Gastroesophageal sphincter (tissue), 4 donors: ENCODE results near the gene WDR82. TPM values are rescaled to one million over a fixed set of nuclear protein-coding genes. Genes with fewer than 3 reads are reported as not detected.
"Not testable (repeated sequence)": the region's sequence is repeated elsewhere in the genome, so short reads cannot be mapped to it uniquely, and the experiment has no call there.

Experiments
- ATAC-seq: fragments of 150-250 bp; one replicate; pipeline ENCODE4 v1.9.1; 2016; ENCODE audit warnings: mild to moderate bottlenecking, moderate library complexity
- H3K27ac ChIP-seq, 4 donors: fragments of 200-600 bp; sonication (generic) in 3 of 4; 1 replicate in 3 of 4; 2 replicates in 1 of 4; pipeline ENCODE4 v1.5.1; 2016 to 2019
- H3K27me3 ChIP-seq: fragments of 200-600 bp; sonication (generic); one replicate; pipeline ENCODE4 v1.5.1; 2019
- H3K36me3 ChIP-seq, 2 donors: fragments of 200-600 bp; sonication (generic); one replicate each; pipeline ENCODE4 v1.5.1; 2019; ENCODE audit warnings: control low read depth in 1 of 2
- H3K4me1 ChIP-seq, 3 donors: fragments of 200-600 bp; sonication (generic); 1 replicate in 2 of 3; 2 replicates in 1 of 3; pipeline ENCODE4 v1.5.1; 2016 to 2019; ENCODE audit warnings: control low read depth in 2 of 3
- H3K4me3 ChIP-seq, 2 donors: fragments of 200-600 bp; sonication (generic); one replicate each; pipeline ENCODE4 v1.5.1; 2019; ENCODE audit warnings: mild to moderate bottlenecking in 1 of 2, moderate library complexity in 1 of 2
- H3K9me3 ChIP-seq, 3 donors: fragments of 200-600 bp; sonication (generic); one replicate each; pipeline ENCODE4 v1.5.1; 2017 to 2019; ENCODE audit warnings: control low read depth in 2 of 3
- CTCF ChIP-seq, 4 experiments: fragments of 200-600 bp in 2 of 4; fragments of 450-650 bp in 2 of 4; sonication (generic) in 1 of 4; IDR thresholded peaks; one replicate each; pipeline ENCODE4 v1.5.1; 2017 to 2019; ENCODE audit warnings: antibody characterized with exemption in 4 of 4, mild to moderate bottlenecking in 2 of 4, moderate library complexity in 2 of 4
- EP300 ChIP-seq: sonication (generic); formaldehyde crosslinking; IDR thresholded peaks from one replicate; pipeline ENCODE4 v1.6.1; 2017; ENCODE audit warnings: antibody characterized with exemption, mild to moderate bottlenecking
- POLR2A ChIP-seq, 2 donors: fragments of 450-650 bp; IDR thresholded peaks; one replicate each; pipeline ENCODE4 v1.6.1; 2017; ENCODE audit warnings: antibody characterized with exemption in 2 of 2, mild to moderate bottlenecking in 2 of 2, moderate library complexity in 1 of 2
- POLR2AphosphoS5 ChIP-seq: sonication (generic); formaldehyde crosslinking; IDR thresholded peaks from one replicate; pipeline ENCODE4 v1.6.1; 2017; ENCODE audit warnings: antibody characterized with exemption
- WGBS, 2 donors: methylation state at CpG; one replicate each; pipeline ENCODE4 v1.1.5; 2018; ENCODE audit warnings: low coverage in 1 of 2; 5-methylcytosine and 5-hydroxymethylcytosine counted together
- total RNA-seq, 4 donors: library from RNA; depleted of rRNA; stranded (reverse); fragments of >200 nt; gene quantifications; one replicate each; pipeline ENCODE4 v1.1.0, GENCODE V29; 2016

WDR82 gene
- total RNA-seq, 4 donors from 2014 or later, result 63.7 to 92.0 (median 86.7) TPM

GRCh38 chr3:52277071-52277964 lies 1.1 kb downstream of the WDR82 start:
- TF ChIP-seq POLR2AphosphoS5, result peak; percentile 52
- peak; percentile 30 to 34 for TF ChIP-seq POLR2A (IDR thresholded peaks at IDR 0.05)
- TF ChIP-seq CTCF (IDR thresholded peaks at IDR 0.05), result no peak
- no peak for TF ChIP-seq EP300
- peak overlapping the region; percentile 92 to 98 (median 97) for H3K27ac ChIP-seq
- no peaks in the 10 kb centered on the region for H3K9me3 ChIP-seq
- WGBS, 2 donors, result 0 to 1% methylated on average over 25 to 28 of the region's 28 CpGs
- no peak for ATAC-seq
- peaks cover 0 to 69% (median 19%) of the 10 kb centered on the region in 3 donors for H3K4me1 ChIP-seq
- H3K27me3 ChIP-seq, result no peaks in the 10 kb centered on the region
- peak overlapping the region; percentile 68 to 93 for H3K4me3 ChIP-seq
- H3K36me3 ChIP-seq, result peaks cover 0 to 13% of the 10 kb centered on the region in 2 donors

- ATAC-seq, H3K4me3 ChIP-seq, H3K27me3 ChIP-seq, H3K9me3 ChIP-seq: not testable (repeated sequence)
- peak overlapping the region; percentile 65 to 97 (median 94) for H3K27ac ChIP-seq
- H3K4me1 ChIP-seq, result peaks cover 4 to 84% (median 41%) of the 10 kb centered on the region in 3 donors
- peaks cover 0 to 13% of the 10 kb centered on the region in 2 donors for H3K36me3 ChIP-seq
- 81 to 91% methylated on average over 6 to 9 of the region's 18 CpGs for WGBS, 2 donors
These were observed 3.7 kb downstream of the WDR82 start for GRCh38 chr3:52274781-52275180.

- Histone ChIP-seq H3K9me3 (no peaks in the 10 kb centered on the region), H3K36me3 (peaks cover under 1 to 33% of the 10 kb centered on the region in 2 donors), H3K27ac (peak overlapping the region in 3 of 4 donors; percentile 11 to 92 (median 53)), H3K4me3 (no peak overlapping the region), H3K4me1 (peaks cover 4 to 94% (median 41%) of the 10 kb centered on the region in 3 donors), H3K27me3 (no peaks in the 10 kb centered on the region)
- 85% methylated on average over 3 of the region's 3 CpGs; no CpG with 5 or more reads in 1 of the 2 donors for WGBS, 2 donors
- ATAC-seq, result no peak
- no peak for TF ChIP-seq POLR2A (IDR thresholded peaks at IDR 0.05)
- no peak for TF ChIP-seq EP300
- TF ChIP-seq POLR2AphosphoS5, result no peak
- no peak for TF ChIP-seq CTCF (IDR thresholded peaks at IDR 0.05)
These were observed 5.6 kb downstream of the WDR82 start for GRCh38 chr3:52272831-52273230.

- not testable (repeated sequence) for ATAC-seq, H3K9me3 ChIP-seq, H3K27me3 ChIP-seq, H3K4me3 ChIP-seq
- WGBS, 2 donors, result 93 to 94% methylated on average over 6 to 9 of the region's 9 CpGs
- Histone ChIP-seq H3K27ac (peak overlapping the region in 3 of 4 donors; percentile 65 to 92 (median 67)), H3K4me1 (peaks cover 4 to 97% (median 41%) of the 10 kb centered on the region in 3 donors), H3K36me3 (peaks cover 2 to 39% of the 10 kb centered on the region in 2 donors)
These were observed 6.3 kb downstream of the WDR82 start for GRCh38 chr3:52272172-52272571.

- H3K36me3 ChIP-seq, result peaks cover 2 to 58% of the 10 kb centered on the region in 2 donors
- H3K4me1 ChIP-seq, result peaks cover 4 to 79% (median 30%) of the 10 kb centered on the region in 3 donors
- no peaks in the 10 kb centered on the region for H3K9me3 ChIP-seq
- H3K4me3 ChIP-seq, result no peak overlapping the region
- TF ChIP-seq POLR2A (IDR thresholded peaks at IDR 0.05), result no peak
- no peak for TF ChIP-seq POLR2AphosphoS5
- no peak for TF ChIP-seq EP300
- no peak for TF ChIP-seq CTCF (IDR thresholded peaks at IDR 0.05)
- H3K27ac ChIP-seq, result peak overlapping the region in 3 of 4 donors; percentile 67 to 92 (median 69)
- peak; percentile 28 for ATAC-seq
- WGBS, 2 donors, result 16 to 31% methylated on average over 6 to 8 of the region's 9 CpGs
- no peaks in the 10 kb centered on the region for H3K27me3 ChIP-seq
These were observed 8.1 kb downstream of the WDR82 start for GRCh38 chr3:52270252-52270754.
